ENCODE measurements around the gene IFNA13.

The IFNA13 gene

GRCh38 chr9:21324047-21324446, 43.8 kb downstream of the IFNA13 start:
- no peak overlapping the region for H3K27ac ChIP-seq (ENCODE audit: extremely low read depth, low read depth, low read length)
- ChIA-PET CTCF (interaction anchor here (0.8 to 6.1 kb wide), 10 partner anchors 9 to 465 kb away, joined by 3 to 64 read pairs (median 6); no protein-coding TSS in a partner anchor), POLR2A (no interaction called here)
- H3K4me3 ChIP-seq (ENCODE audit: low read depth, low read length): no peak overlapping the region
- no peaks in the 10 kb centered on the region for H3K9me3 ChIP-seq (ENCODE audit: control insufficient read depth, insufficient read depth, low read depth, low read length)
- peaks cover 0 to 32% of the 10 kb centered on the region in 2 experiments; a peak in 1 of 3 replicates for H3K36me3 ChIP-seq (ENCODE audit: control insufficient read depth in 2 of 2, insufficient read depth in 1 of 2, low read length in 2 of 2)
- H3K4me1 ChIP-seq (ENCODE audit: control insufficient read depth, insufficient read depth, low read length): no peaks in the 10 kb centered on the region
- TF ChIP-seq ZBTB44 (tag by site-specific recombination; IDR thresholded peaks at IDR 0.05): no peak
- no peak for TF ChIP-seq RBAK (tag by site-specific recombination; IDR thresholded peaks at IDR 0.05)
- no peak for TF ChIP-seq ZNF837 (tag by site-specific recombination; IDR thresholded peaks at IDR 0.05)
- TF ChIP-seq PATZ1 (tag by site-specific recombination; IDR thresholded peaks at IDR 0.05): no peak
- TF ChIP-seq ZNF274 (IDR thresholded peaks at IDR 0.05; ENCODE audit: low read length): no peak
- TF ChIP-seq ZNF274 (tag by site-specific recombination; IDR thresholded peaks at IDR 0.05; ENCODE audit: borderline replicate concordance): no peak
- TF ChIP-seq GLI4 (tag by site-specific recombination; IDR thresholded peaks at IDR 0.05): no peak

- POLR2A ChIA-PET: no interaction called here
- Histone ChIP-seq H3K4me1 (ENCODE audit: control insufficient read depth, insufficient read depth, low read length) (no peaks in the 10 kb centered on the region), H3K4me3 (ENCODE audit: low read depth, low read length) (no peak overlapping the region), H3K27ac (ENCODE audit: extremely low read depth, low read depth, low read length) (no peak overlapping the region), H3K36me3 (ENCODE audit: control insufficient read depth in 2 of 2, insufficient read depth in 1 of 2, low read length in 2 of 2) (peaks cover 0 to 32% of the 10 kb centered on the region in 2 experiments; a peak in 1 of 3 replicates), H3K9me3 (ENCODE audit: control insufficient read depth, insufficient read depth, low read depth, low read length) (no peaks in the 10 kb centered on the region)
- CTCF ChIA-PET: interaction anchor here (0.9 to 6.1 kb wide), 9 partner anchors 69 to 984 kb away, joined by 3 to 64 read pairs (median 8); no protein-coding TSS in a partner anchor
- TF ChIP-seq GLIS2 (tag by site-specific recombination; IDR thresholded peaks at IDR 0.05) (no peak), ZNF37A (tag by site-specific recombination; IDR thresholded peaks at IDR 0.05) (no peak), GFI1B (tag by site-specific recombination; IDR thresholded peaks at IDR 0.05) (no peak), ZNF223 (tag by site-specific recombination; IDR thresholded peaks at IDR 0.05) (no peak), ZNF354C (tag by site-specific recombination; IDR thresholded peaks at IDR 0.05; ENCODE audit: borderline replicate concordance, low read depth) (no peak), ZNF571 (tag by site-specific recombination; IDR thresholded peaks at IDR 0.05) (no peak), ZNF624 (tag by site-specific recombination; IDR thresholded peaks at IDR 0.05) (no peak)
These were observed 44.9 kb downstream of the IFNA13 start for GRCh38 chr9:21322911-21323461.

GRCh38 chr9:21320465-21320864, 47.4 kb downstream of the IFNA13 start:
- ChIA-PET CTCF (interaction anchor here (0.5 to 2.9 kb wide), 11 partner anchors 9 to 473 kb away, joined by 3 to 23 read pairs (median 3); no protein-coding TSS in a partner anchor), POLR2A (interaction anchor here (1.2 kb wide), 1 partner anchor 13 kb away, joined by 3 read pairs; no protein-coding TSS in a partner anchor)
- no peak overlapping the region for H3K27ac ChIP-seq (ENCODE audit: extremely low read depth, low read depth, low read length)
- H3K4me1 ChIP-seq (ENCODE audit: control insufficient read depth, insufficient read depth, low read length): no peaks in the 10 kb centered on the region; the same call in 1 of the 2 replicates
- H3K36me3 ChIP-seq (ENCODE audit: control insufficient read depth in 2 of 2, insufficient read depth in 1 of 2, low read length in 2 of 2): peaks cover 0 to 27% of the 10 kb centered on the region in 2 experiments; a peak in 1 of 3 replicates
- H3K9me3 ChIP-seq (ENCODE audit: control insufficient read depth, insufficient read depth, low read depth, low read length): no peaks in the 10 kb centered on the region
- H3K4me3 ChIP-seq (ENCODE audit: low read depth, low read length): no peak overlapping the region
- TF ChIP-seq ZNF530 (tag by site-specific recombination; IDR thresholded peaks at IDR 0.05; ENCODE audit: low read depth): no peak
- no peak for TF ChIP-seq PRDM2 (tag by site-specific recombination; IDR thresholded peaks at IDR 0.05; ENCODE audit: borderline replicate concordance)
- TF ChIP-seq ZNF843 (tag by site-specific recombination; IDR thresholded peaks at IDR 0.05): no peak
- no peak for TF ChIP-seq SP2 (tag by site-specific recombination; IDR thresholded peaks at IDR 0.05)
- TF ChIP-seq PRDM6 (tag by site-specific recombination; IDR thresholded peaks at IDR 0.05): 0 out of 2 replicates have a peak, but pooled peaks have one; percentile 10
- no peak for TF ChIP-seq KLF8 (tag by site-specific recombination; IDR thresholded peaks at IDR 0.05)
- no peak for TF ChIP-seq FEZF1 (tag by site-specific recombination; IDR thresholded peaks at IDR 0.05)
